GM12878 (cell line): ENCODE results near the gene PRRX1. TPM values are rescaled to one million over a fixed set of nuclear protein-coding genes. Genes with fewer than 3 reads are reported as not detected.
A peak's percentile ranks its signal among the peaks of the same experiment; 100 is the strongest.

ENCODE experiments used
- ATAC-seq: fragments of 200-7000 bp; cut with Tn5 transposase; 3 replicates; pipeline ENCODE4 v1.9.1; 2020; ENCODE audit warnings: mild to moderate bottlenecking, moderate library complexity
- Bru-seq: library from RNA; stranded (reverse); fragments of 400-500 nt; gene quantifications from one replicate; lab custom pipeline; 2021; lab: Mats Ljungman, UMichigan
- BruChase-seq, 2 experiments: library from RNA; stranded (reverse); fragments of 400-500 nt; gene quantifications; one replicate each; lab custom pipeline; 2021; lab: Mats Ljungman, UMichigan
- BruUV-seq: library from RNA; stranded (reverse); fragments of 400-500 nt; replicated peaks from 2 replicates; lab custom pipeline; 2021; lab: Mats Ljungman, UMichigan
- CTCF ChIA-PET: fragments of 300-600 bp; sonication (Branson Sonifier 250); formaldehyde crosslinking; extraction: SDS; loops from one replicate; lab custom pipeline; 2021; ENCODE audit warnings: inconsistent platforms; lab: Yijun Ruan, JAX
- POLR2A ChIA-PET: fragments of 350-600 bp; formaldehyde crosslinking; extraction: SDS; loops from one replicate; lab custom pipeline; 2021; ENCODE audit warnings: inconsistent platforms; lab: Charles Lee
- RAD21 ChIA-PET: fragments of 300-600 bp; sonication (Branson Sonifier 250); formaldehyde crosslinking; loops from one replicate; lab custom pipeline; 2023; ENCODE audit warnings: antibody characterized with exemption; ENCODE audit not compliant: unreplicated experiment; lab: Charles Lee
- SMC1A ChIA-PET: fragments of 300-600 bp; sonication (Branson Sonifier 250); formaldehyde crosslinking; loops from one replicate; lab custom pipeline; 2023; ENCODE audit not compliant: unreplicated experiment, uncharacterized antibody; lab: Charles Lee
- DNase-seq: peaks from one replicate; pipeline ENCODE4 v3.0.0-alpha.2; 2011; ENCODE audit warnings: low read depth, low spot score
- FAIRE-seq: peaks from 3 replicates; lab custom pipeline; 2011; peaks lifted over from hg19 to GRCh38; lab: Jason Lieb, UNC
- H2AFZ ChIP-seq: 2 replicates; pipeline ENCODE4 v1.6.0; 2011; ENCODE audit warnings: low read depth, low read length, control low read depth; ENCODE audit not compliant: control insufficient read depth
- H3K27ac ChIP-seq: 2 replicates; pipeline ENCODE4 v1.5.1; 2011; ENCODE audit warnings: control low read depth; ENCODE audit not compliant: control insufficient read depth, insufficient read depth
- H3K27me3 ChIP-seq, 2 experiments: replicated peaks in 1 of 2; 2 replicates each; pipeline versions ENCODE4 v1.6.0 to v1.6.1; 2011; ENCODE audit warnings: low read length in 1 of 2; ENCODE audit not compliant: control insufficient read depth in 2 of 2, insufficient read depth in 2 of 2
- H3K36me3 ChIP-seq, 2 experiments: 2 replicates each; pipeline ENCODE4 v1.5.1; 2011; ENCODE audit warnings: low read length in 1 of 2; ENCODE audit not compliant: control insufficient read depth in 2 of 2, insufficient read depth in 2 of 2
- H3K4me1 ChIP-seq: 2 replicates; pipeline ENCODE4 v1.6.1; 2011; ENCODE audit warnings: mild to moderate bottlenecking, low read length, moderate library complexity, mixed read lengths; ENCODE audit not compliant: control insufficient read depth, insufficient read depth
- H3K4me2 ChIP-seq: 2 replicates; pipeline ENCODE4 v1.6.0; 2011; ENCODE audit warnings: control low read depth; ENCODE audit not compliant: control insufficient read depth, insufficient read depth
- H3K4me3 ChIP-seq: fragments of 200-600 bp; sonication (generic); 2 replicates; pipeline ENCODE4 v1.5.1; 2016
- H3K79me2 ChIP-seq: 2 replicates; pipeline ENCODE4 v1.6.0; 2011; ENCODE audit warnings: low read length; ENCODE audit not compliant: control insufficient read depth, insufficient read depth
- H3K9ac ChIP-seq: 2 replicates; pipeline ENCODE4 v1.8.0; 2011; ENCODE audit warnings: low read length, control low read depth, mixed read lengths; ENCODE audit not compliant: control insufficient read depth, insufficient read depth
- H3K9me3 ChIP-seq: replicated peaks from 3 replicates; pipeline ENCODE4 v1.5.1; 2011; ENCODE audit warnings: mild to moderate bottlenecking, low read length; ENCODE audit not compliant: control insufficient read depth, insufficient read depth
- H4K20me1 ChIP-seq: 2 replicates; pipeline ENCODE4 v1.6.0; 2011; ENCODE audit not compliant: control insufficient read depth, insufficient read depth
- BHLHE40 ChIP-seq, 2 experiments: fragments of 450-650 bp in 1 of 2; IDR thresholded peaks; 2 replicates each; pipeline ENCODE4 v1.6.1; 2011 to 2017; ENCODE audit warnings: low read depth in 2 of 2, borderline replicate concordance in 1 of 2, improper control_type of control experiment in 1 of 2, low read length in 1 of 2, mild to moderate bottlenecking in 1 of 2
- CBX3 ChIP-seq: fragments of 200-600 bp; sonication (generic); IDR thresholded peaks from 2 replicates; pipeline ENCODE4 v1.6.1; 2016; ENCODE audit warnings: low read depth, borderline replicate concordance
- IRF4 ChIP-seq: IDR thresholded peaks from 2 replicates; pipeline ENCODE4 v1.6.1; 2011; ENCODE audit warnings: low read depth, low read length
- KDM1A ChIP-seq: fragments of 200-600 bp; sonication (generic); IDR thresholded peaks from 2 replicates; pipeline ENCODE4 v1.6.1; 2016; ENCODE audit warnings: borderline replicate concordance
- LARP7 ChIP-seq: fragments of 450-650 bp; IDR thresholded peaks from 2 replicates; pipeline ENCODE4 v1.6.1; 2017; ENCODE audit warnings: mild to moderate bottlenecking
- MEF2B ChIP-seq: fragments of 450-650 bp; IDR thresholded peaks from 2 replicates; pipeline ENCODE4 v1.6.1; 2018; ENCODE audit warnings: mild to moderate bottlenecking, moderate library complexity; ENCODE audit not compliant: partially characterized antibody, poor library complexity, severe bottlenecking
- MXI1 ChIP-seq: fragments of 150-350 bp; IDR thresholded peaks from 2 replicates; pipeline ENCODE4 v1.6.1; 2011; ENCODE audit warnings: low read depth, mild to moderate bottlenecking, inconsistent platforms, low read length, improper control_type of control experiment
- POU2F2 ChIP-seq: IDR thresholded peaks from 3 replicates; pipeline ENCODE4 v1.6.1; 2011; ENCODE audit warnings: low read depth, mild to moderate bottlenecking, low read length, borderline replicate concordance
- SIN3A ChIP-seq: IDR thresholded peaks from 2 replicates; pipeline ENCODE4 v1.6.1; 2012; ENCODE audit warnings: low read depth, low read length, improper control_type of control experiment
- SMAD1 ChIP-seq: fragments of 450-650 bp; IDR thresholded peaks from 2 replicates; pipeline ENCODE4 v1.6.1; 2018; ENCODE audit warnings: mild to moderate bottlenecking, low read depth; ENCODE audit not compliant: partially characterized antibody
- SMARCA5 ChIP-seq: fragments of 450-650 bp; IDR thresholded peaks from 2 replicates; pipeline ENCODE4 v1.6.1; 2017; ENCODE audit warnings: mild to moderate bottlenecking
- SMC3 ChIP-seq: IDR thresholded peaks from 2 replicates; pipeline ENCODE4 v1.6.1; 2011; ENCODE audit warnings: low read length, improper control_type of control experiment, borderline replicate concordance
- SREBF2 ChIP-seq: IDR thresholded peaks from 2 replicates; pipeline ENCODE4 v1.6.1; 2012; ENCODE audit warnings: mild to moderate bottlenecking, low read length
- WGBS: methylation state at CpG from one replicate; pipeline ENCODE4 v1.1.6; 2016; ENCODE audit warnings: low lambda C conversion rate; ENCODE audit not compliant: insufficient replicate concordance, insufficient coverage; ENCODE audit errors: missing lambda C conversion rate; 5-methylcytosine and 5-hydroxymethylcytosine counted together
- in situ Hi-C: fragments of 300-500 bp; cut with MboI; formaldehyde crosslinking; loops from 9 replicates; pipeline ENCODE4 v1.14.3; 2018; ENCODE audit warnings: mixed read lengths
- intact Hi-C: fragments of 100-400 bp; cut with micrococcal nuclease; formaldehyde crosslinking; loops from one replicate; pipeline ENCODE4 v1.14.2; 2022; ENCODE audit not compliant: unreplicated experiment
- long read RNA-seq, 2 experiments: library from polyadenylated mRNA; unstranded; transcript quantifications; one replicate each; pipeline ENCODE4 v2.0.0, GENCODE V29; 2019 to 2020
- polyA minus RNA-seq, 3 experiments: library from RNA; depleted of rRNA, polyadenylated mRNA; stranded (reverse); fragments of >200 nt; gene quantifications; 2 replicates each; pipeline ENCODE4 v1.2.3, GENCODE V29; 2011
- polyA plus RNA-seq, 11 experiments: library from polyadenylated mRNA; depleted of rRNA in 4 of 11; unstranded in 6 of 11; stranded (reverse) in 5 of 11; fragments of >200 nt; fragmentation: Nextera tagmentation in 4 of 11; fragmentation: Illumina TruSeq in 1 of 11; extraction: Ambion mirVana in 4 of 11; extraction: Trizol in 1 of 11; gene quantifications; 1 replicate in 1 of 11; 2 replicates in 10 of 11; pipeline versions ENCODE4 v1.2.1 to v1.2.3, GENCODE V29; 2011 to 2016; ENCODE audit warnings: inconsistent platforms in 2 of 11, missing spikeins in 2 of 11, low read depth in 1 of 11
- total RNA-seq, 4 experiments: library from RNA; depleted of rRNA in 3 of 4; stranded (reverse); fragments of >200 nt in 3 of 4; fragmentation: Illumina TruSeq in 1 of 4; extraction: Trizol in 1 of 4; gene quantifications; 2 replicates each; pipeline versions ENCODE4 v1.2.1 to v1.2.3, GENCODE V29; 2013 to 2021
- TF ChIP-seq, protein P1 (sequence below): IDR thresholded peaks from 2 replicates; pipeline ENCODE4 v1.6.1; 2012; ENCODE audit warnings: low read depth, low read length, improper control_type of control experiment
- TF ChIP-seq, protein P2 (sequence below): fragments of 450-650 bp; IDR thresholded peaks from 2 replicates; pipeline ENCODE4 v1.6.1; 2018; ENCODE audit warnings: borderline replicate concordance, mild to moderate bottlenecking; ENCODE audit not compliant: partially characterized antibody

PRRX1 gene
- 30.6 and 33.8 TPM in 2 replicates for total RNA-seq (2013; cell fraction: nucleolus; rRNA removed)
- total RNA-seq (2014; rRNA removed) (2.7 and 3.7 TPM in 2 replicates), total RNA-seq (2014; rRNA removed; fragmentation: Illumina TruSeq; extraction: Trizol) (1.3 and 2.4 TPM in 2 replicates), total RNA-seq (2021) (2.0 and 2.8 TPM in 2 replicates), polyA plus RNA-seq (2011; rRNA removed) (48.2 and 64.6 TPM in 2 replicates), polyA plus RNA-seq (2014; fragmentation: Illumina TruSeq; extraction: Trizol) (1.6 and 5.1 TPM in 2 replicates), polyA plus RNA-seq (2014; fragmentation: Nextera tagmentation; extraction: Ambion mirVana) (under 1 TPM; 0.42 to 0.48 TPM), polyA plus RNA-seq (2014; rRNA removed) (1.4 and 2.2 TPM in 2 replicates), polyA plus RNA-seq (2016; fragmentation: Nextera tagmentation; extraction: Ambion mirVana) (1 to 10 TPM in 1 of 2 experiments, under 1 TPM in 1; 0.67 to 1.3 TPM), polyA minus RNA-seq (2011; rRNA and poly(A)+ RNA removed) (63.7 and 81.4 TPM in 2 replicates), Bru-seq, nascent RNA (percentile 90 among the genes with signal in this experiment), BruChase-seq, experiment 1, labeled RNA remaining after a 6-hour chase (percentile 93 among the genes with signal in this experiment), BruChase-seq, experiment 2, labeled RNA remaining after a 2-hour chase (percentile 88 among the genes with signal in this experiment)
- 0.16 TPM for polyA plus RNA-seq (2011; ENCODE audit: low read depth)
- 35.9 and 39.3 TPM in 2 replicates for polyA plus RNA-seq (2011; cell fraction: cytosol; rRNA removed)
- 34.2 and 44.6 TPM in 2 replicates for polyA plus RNA-seq (2011; cell fraction: nucleus; rRNA removed)
- polyA plus RNA-seq (2012): 0.26 and 0.56 TPM in 2 replicates
- polyA minus RNA-seq (2011; cell fraction: cytosol; rRNA and poly(A)+ RNA removed): 24.7 and 24.9 TPM in 2 replicates
- polyA minus RNA-seq (2011; cell fraction: nucleus; rRNA and poly(A)+ RNA removed): 22.6 and 31.6 TPM in 2 replicates
- long read RNA-seq, experiment 1, full-length matches to known transcripts: 3 of 7 reads
- long read RNA-seq, experiment 1, partial matches to known transcripts: 1 of 7 reads
- long read RNA-seq, experiment 1, other reads (novel, unspliced or antisense): 3 of 7 reads
- long read RNA-seq, experiment 2, full-length matches to known transcripts: 17 of 42 reads
- long read RNA-seq, experiment 2, partial matches to known transcripts: 14 of 42 reads
- long read RNA-seq, experiment 2, other reads (novel, unspliced or antisense): 11 of 42 reads

DNA sequence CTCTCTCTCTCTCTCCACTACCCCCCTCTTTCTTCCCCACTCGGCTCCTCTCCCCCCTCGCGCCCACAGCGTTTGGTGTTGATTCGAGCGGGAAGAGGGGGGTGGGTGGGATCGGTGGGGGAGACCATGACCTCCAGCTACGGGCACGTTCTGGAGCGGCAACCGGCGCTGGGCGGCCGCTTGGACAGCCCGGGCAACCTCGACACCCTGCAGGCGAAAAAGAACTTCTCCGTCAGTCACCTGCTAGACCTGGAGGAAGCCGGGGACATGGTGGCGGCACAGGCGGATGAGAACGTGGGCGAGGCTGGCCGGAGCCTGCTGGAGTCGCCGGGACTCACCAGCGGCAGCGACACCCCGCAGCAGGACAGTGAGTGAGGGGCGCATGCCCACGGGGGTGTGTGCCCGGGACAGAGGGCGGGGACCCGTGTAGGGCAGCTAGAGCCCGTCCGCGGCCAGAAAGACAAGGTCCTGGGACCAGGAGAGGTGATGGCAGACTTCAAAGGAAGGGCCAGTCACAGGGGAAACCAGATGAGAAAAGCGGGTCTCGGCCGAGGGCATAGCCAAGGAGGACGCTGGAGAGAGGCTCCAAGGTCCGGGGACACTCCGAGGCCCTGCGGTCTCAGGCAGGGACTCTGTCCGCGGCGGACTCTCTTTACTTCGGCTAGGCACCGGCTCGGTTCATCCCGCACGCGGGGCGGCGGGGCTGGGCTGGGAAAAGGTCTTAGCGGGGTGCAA lies at the start of gene PRRX1:
Gene PRRX1, plus strand, starts transcription at position 39 of the 735 bp plus-strand sequence. Its CDS starts 88 bp downstream, at position 127.
- ChIA-PET POLR2A (interaction anchor here (0.6 to 1.5 kb wide), 8 partner anchors 8 to 756 kb away, joined by 3 to 5 read pairs (median 4); no protein-coding TSS in a partner anchor), CTCF (interaction anchor here (0.9 to 1.2 kb wide), 3 partner anchors 10 to 20 kb away, joined by 3 to 4 read pairs (median 3); no protein-coding TSS in a partner anchor), SMC1A (interaction anchor here (0.9 to 12.1 kb wide), 5 partner anchors 11 to 127 kb away, joined by 3 to 150 read pairs (median 6); no protein-coding TSS in a partner anchor), RAD21 (interaction anchor here (0.7 to 1.9 kb wide), 15 partner anchors 8 to 596 kb away, joined by 3 to 7 read pairs (median 4); no protein-coding TSS in a partner anchor)
- Histone ChIP-seq H3K4me2 (0 out of 2 replicates have a peak within 1 kb of the TSS, but pooled peaks have one; percentile 9), H3K27ac (no peak within 1 kb of the TSS), H2AFZ (no peak within 1 kb of the TSS), H4K20me1 (no peaks in the 10 kb centered on the region), H3K27me3 (peaks cover 13 to 44% of the 10 kb centered on the region in 2 experiments), H3K9me3 (no peaks in the 10 kb centered on the region; the same call in 2 of the 3 replicates), H3K79me2 (no peaks in the 10 kb centered on the region), H3K9ac (no peak within 1 kb of the TSS), H3K4me1 (no peaks in the 10 kb centered on the region), H3K4me3 (no peak within 1 kb of the TSS), H3K36me3 (no peaks in the 10 kb centered on the region)
- no TSS peak for BruUV-seq
- DNase-seq (no peak), FAIRE-seq (no peak), ATAC-seq (peak; percentile 29)
- 31% methylated on average over 24 of the region's 56 CpGs for WGBS
- intact Hi-C loops: loop anchor here (2.0 to 10.0 kb wide), 2 partner anchors 69 to 125 kb away; no protein-coding TSS in a partner anchor
- in situ Hi-C loops: no loop called here
- no peak for TF ChIP-seq SMC3
- TF ChIP-seq LARP7: peak; percentile 46; the same call in 1 of the 2 replicates
- no peak for TF ChIP-seq MEF2B
- TF ChIP-seq, protein P1, sequence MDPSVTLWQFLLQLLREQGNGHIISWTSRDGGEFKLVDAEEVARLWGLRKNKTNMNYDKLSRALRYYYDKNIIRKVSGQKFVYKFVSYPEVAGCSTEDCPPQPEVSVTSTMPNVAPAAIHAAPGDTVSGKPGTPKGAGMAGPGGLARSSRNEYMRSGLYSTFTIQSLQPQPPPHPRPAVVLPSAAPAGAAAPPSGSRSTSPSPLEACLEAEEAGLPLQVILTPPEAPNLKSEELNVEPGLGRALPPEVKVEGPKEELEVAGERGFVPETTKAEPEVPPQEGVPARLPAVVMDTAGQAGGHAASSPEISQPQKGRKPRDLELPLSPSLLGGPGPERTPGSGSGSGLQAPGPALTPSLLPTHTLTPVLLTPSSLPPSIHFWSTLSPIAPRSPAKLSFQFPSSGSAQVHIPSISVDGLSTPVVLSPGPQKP: no peak
- no peak for TF ChIP-seq IRF4
- no peak for TF ChIP-seq SMARCA5
- TF ChIP-seq, protein P2, sequence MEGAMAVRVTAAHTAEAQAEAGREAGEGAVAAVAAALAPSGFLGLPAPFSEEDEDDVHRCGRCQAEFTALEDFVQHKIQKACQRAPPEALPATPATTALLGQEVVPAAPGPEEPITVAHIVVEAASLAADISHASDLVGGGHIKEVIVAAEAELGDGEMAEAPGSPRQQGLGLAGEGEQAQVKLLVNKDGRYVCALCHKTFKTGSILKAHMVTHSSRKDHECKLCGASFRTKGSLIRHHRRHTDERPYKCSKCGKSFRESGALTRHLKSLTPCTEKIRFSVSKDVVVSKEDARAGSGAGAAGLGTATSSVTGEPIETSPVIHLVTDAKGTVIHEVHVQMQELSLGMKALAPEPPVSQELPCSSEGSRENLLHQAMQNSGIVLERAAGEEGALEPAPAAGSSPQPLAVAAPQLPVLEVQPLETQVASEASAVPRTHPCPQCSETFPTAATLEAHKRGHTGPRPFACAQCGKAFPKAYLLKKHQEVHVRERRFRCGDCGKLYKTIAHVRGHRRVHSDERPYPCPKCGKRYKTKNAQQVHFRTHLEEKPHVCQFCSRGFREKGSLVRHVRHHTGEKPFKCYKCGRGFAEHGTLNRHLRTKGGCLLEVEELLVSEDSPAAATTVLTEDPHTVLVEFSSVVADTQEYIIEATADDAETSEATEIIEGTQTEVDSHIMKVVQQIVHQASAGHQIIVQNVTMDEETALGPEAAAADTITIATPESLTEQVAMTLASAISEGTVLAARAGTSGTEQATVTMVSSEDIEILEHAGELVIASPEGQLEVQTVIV: no peak
- no peak for TF ChIP-seq CBX3
- TF ChIP-seq BHLHE40 (IDR thresholded peaks at IDR 0.05; ENCODE audit: borderline replicate concordance in 1 of 2, low read depth in 2 of 2, low read length in 1 of 2): peak in 1 of 2 experiments; percentile 52; a peak in 2 of 4 replicates
- TF ChIP-seq SREBF2: no peak
- no peak for TF ChIP-seq KDM1A
- TF ChIP-seq POU2F2: no peak
- TF ChIP-seq SIN3A: no peak
- no peak for TF ChIP-seq MXI1
- no peak for TF ChIP-seq SMAD1
